Smooth muscle cell (in vitro differentiated cells): ENCODE data around the gene DIAPH3. TPM values are rescaled to one million over a fixed set of nuclear protein-coding genes. Genes with fewer than 3 reads are reported as not detected.

ENCODE experiments used
- DNase-seq: peaks from one replicate; lab custom pipeline; 2025; ENCODE audit not compliant: unreplicated experiment; lab: John Stamatoyannopoulos, UW
- H2AFZ ChIP-seq: fragments of 200-600 bp; sonication (generic); 2 replicates; pipeline ENCODE4 v1.6.0; 2016; ENCODE audit warnings: antibody characterized with exemption, low read depth, mild to moderate bottlenecking
- H3F3A ChIP-seq: fragments of 200-600 bp; sonication (generic); 2 replicates; pipeline ENCODE4 v1.6.0; 2017; ENCODE audit warnings: antibody characterized with exemption, low read depth
- H3K27ac ChIP-seq: fragments of 200-600 bp; sonication (generic); 2 replicates; pipeline ENCODE4 v1.5.1; 2016; ENCODE audit warnings: low read depth, mild to moderate bottlenecking
- H3K27me3 ChIP-seq: fragments of 200-600 bp; sonication (generic); 2 replicates; pipeline ENCODE4 v1.6.1; 2016; ENCODE audit warnings: low read depth, mild to moderate bottlenecking
- H3K36me3 ChIP-seq: fragments of 200-600 bp; sonication (generic); 2 replicates; pipeline ENCODE4 v1.5.1; 2016; ENCODE audit warnings: low read depth
- H3K4me1 ChIP-seq: fragments of 200-600 bp; sonication (generic); 2 replicates; pipeline ENCODE4 v1.5.1; 2016; ENCODE audit warnings: low read depth
- H3K4me2 ChIP-seq: fragments of 200-600 bp; sonication (generic); 2 replicates; pipeline ENCODE4 v1.6.0; 2016; ENCODE audit warnings: mild to moderate bottlenecking
- H3K4me3 ChIP-seq: fragments of 200-600 bp; sonication (generic); 2 replicates; pipeline ENCODE4 v1.5.1; 2016; ENCODE audit warnings: mild to moderate bottlenecking
- H3K79me2 ChIP-seq: fragments of 200-600 bp; sonication (generic); 2 replicates; pipeline ENCODE4 v1.6.0; 2016; ENCODE audit warnings: low read depth, mild to moderate bottlenecking
- H3K9ac ChIP-seq: fragments of 200-600 bp; sonication (generic); 2 replicates; pipeline ENCODE4 v1.6.0; 2016; ENCODE audit warnings: low read depth
- H3K9me3 ChIP-seq: fragments of 200-600 bp; sonication (generic); replicated peaks from 2 replicates; pipeline ENCODE4 v1.5.1; 2016; ENCODE audit warnings: low read depth
- H4K20me1 ChIP-seq: fragments of 200-600 bp; sonication (generic); 2 replicates; pipeline ENCODE4 v1.6.0; 2016; ENCODE audit warnings: low read depth
- CTCF ChIP-seq: fragments of 200-600 bp; sonication (generic); IDR thresholded peaks from 2 replicates; pipeline ENCODE4 v1.5.1; 2017; ENCODE audit warnings: borderline replicate concordance, mild to moderate bottlenecking, antibody characterized with exemption; ENCODE audit not compliant: insufficient read depth, poor library complexity, severe bottlenecking
- WGBS: methylation state at CpG from one replicate; pipeline ENCODE4 v1.1.7; 2016; ENCODE audit warnings: low lambda C conversion rate; 5-methylcytosine and 5-hydroxymethylcytosine counted together
- polyA plus RNA-seq: library from polyadenylated mRNA; unstranded; fragments of >200 nt; fragmentation: Nextera tagmentation; extraction: Ambion mirVana; gene quantifications from 2 replicates; pipeline ENCODE4 v1.2.1, GENCODE V29; 2016
- total RNA-seq: library from RNA; depleted of rRNA; stranded (reverse); fragments of >200 nt; gene quantifications from 2 replicates; pipeline ENCODE4 v1.2.3, GENCODE V29; 2014

Gene DIAPH3
- total and polyA plus RNA-seq, 2 experiments from 2014 or later: 6.8 to 9.5 TPM

GRCh38 chr13:60135344-60135743 is 28.4 kb downstream of the DIAPH3 start:
- Histone ChIP-seq H4K20me1 (no peaks in the 10 kb centered on the region), H2AFZ (peak overlapping the region; percentile 16), H3K27ac (no peak overlapping the region), H3K79me2 (peaks cover 6% of the 10 kb centered on the region), H3K27me3 (no peaks in the 10 kb centered on the region), H3K36me3 (peaks cover 3% of the 10 kb centered on the region), H3K4me2 (no peak overlapping the region), H3K4me1 (peaks cover 8% of the 10 kb centered on the region), H3F3A (no peaks in the 10 kb centered on the region), H3K4me3 (no peak overlapping the region), H3K9ac (no peak overlapping the region), H3K9me3 (no peaks in the 10 kb centered on the region)
- TF ChIP-seq CTCF: no peak
- no peak for DNase-seq
- 41% methylated on average over 1 of the region's 1 CpG for WGBS

- Histone ChIP-seq H2AFZ (no peak overlapping the region), H3K27ac (no peak overlapping the region), H3K79me2 (peaks cover 6% of the 10 kb centered on the region), H3F3A (no peaks in the 10 kb centered on the region), H3K9ac (no peak overlapping the region), H3K4me1 (peaks cover 8% of the 10 kb centered on the region), H3K27me3 (no peaks in the 10 kb centered on the region), H3K4me2 (no peak overlapping the region), H4K20me1 (no peaks in the 10 kb centered on the region), H3K9me3 (no peaks in the 10 kb centered on the region), H3K36me3 (peaks cover 3% of the 10 kb centered on the region), H3K4me3 (no peak overlapping the region)
- DNase-seq: no peak
- WGBS: 91% methylated on average over 4 of the region's 4 CpGs
- no peak for TF ChIP-seq CTCF
Observed at GRCh38 chr13:60134376-60134775, 29.4 kb downstream of the DIAPH3 start.

GRCh38 chr13:60121337-60121687 is 42.4 kb downstream of the DIAPH3 start:
- DNase-seq: no peak
- no peaks in the 10 kb centered on the region for H3K79me2 ChIP-seq
- no peak overlapping the region for H3K4me3 ChIP-seq
- H3K36me3 ChIP-seq: peaks cover 4% of the 10 kb centered on the region
- no peaks in the 10 kb centered on the region for H4K20me1 ChIP-seq
- no peak overlapping the region for H2AFZ ChIP-seq
- no peak overlapping the region for H3K9ac ChIP-seq
- no peak for TF ChIP-seq CTCF
- WGBS: 96% methylated on average over 3 of the region's 3 CpGs
- H3K27ac ChIP-seq: no peak overlapping the region
- no peaks in the 10 kb centered on the region for H3K9me3 ChIP-seq
- no peaks in the 10 kb centered on the region for H3F3A ChIP-seq
- H3K4me1 ChIP-seq: no peaks in the 10 kb centered on the region
- H3K4me2 ChIP-seq: no peak overlapping the region
- no peaks in the 10 kb centered on the region for H3K27me3 ChIP-seq

GRCh38 chr13:60120617-60121336 is 43.0 kb downstream of the DIAPH3 start:
- H3K9me3 ChIP-seq: no peaks in the 10 kb centered on the region
- TF ChIP-seq CTCF: no peak
- WGBS: 98% methylated on average over 6 of the region's 6 CpGs
- no peaks in the 10 kb centered on the region for H3F3A ChIP-seq
- no peak overlapping the region for H3K4me2 ChIP-seq
- no peak overlapping the region for H3K4me3 ChIP-seq
- H4K20me1 ChIP-seq: no peaks in the 10 kb centered on the region
- no peak overlapping the region for H3K9ac ChIP-seq
- no peaks in the 10 kb centered on the region for H3K79me2 ChIP-seq
- peaks cover 3% of the 10 kb centered on the region for H3K36me3 ChIP-seq
- DNase-seq: no peak
- H3K27me3 ChIP-seq: no peaks in the 10 kb centered on the region
- no peak overlapping the region for H3K27ac ChIP-seq
- no peaks in the 10 kb centered on the region for H3K4me1 ChIP-seq
- no peak overlapping the region for H2AFZ ChIP-seq
